ENCODE results near the gene PRRT1. TPM values are rescaled to one million over a fixed set of nuclear protein-coding genes. Genes with fewer than 3 reads are reported as not detected.

The PRRT1 gene
- total RNA-seq, 1 experiment from 2014 or later: 12.6 TPM

- H3K4me2 ChIP-seq: peak overlapping the region; percentile 98
- ChIA-PET POLR2A (ENCODE audit: unreplicated experiment) (interaction anchor here (0.6 to 0.7 kb wide), 3 partner anchors 8 to 195 kb away, joined by 4 to 6 read pairs (median 4); partner anchors contain the start of gene ATF6B), CTCF (no interaction called here)
- no peaks in the 10 kb centered on the region for H3K9me3 ChIP-seq (ENCODE audit: insufficient read depth, low read depth)
- H4K20me1 ChIP-seq (ENCODE audit: insufficient read depth): 0 out of 2 replicates have a peak, but pooled peaks cover 2% of the 10 kb centered on the region
- intact Hi-C loops (cut with micrococcal nuclease; ENCODE audit: unreplicated experiment): loop anchor here (1.0 to 2.0 kb wide), 4 partner anchors 22 to 41 kb away; partner anchors contain the start of genes AGPAT1 and FKBPL
- TF ChIP-seq EZH2 (IDR thresholded peaks at IDR 0.05; ENCODE audit: low read depth) (no peak), CTCF (conservative IDR thresholded peaks at IDR 0.05) (peak; percentile 70)
- DNase-seq: peak; percentile 72 to 74
- H3K9me2 ChIP-seq (ENCODE audit: insufficient read depth): no peaks in the 10 kb centered on the region
- H3K79me2 ChIP-seq (ENCODE audit: low read depth): peaks cover 35% of the 10 kb centered on the region
- H2AFZ ChIP-seq: peak overlapping the region; percentile 82; the same call in 1 of the 2 replicates
- no peaks in the 10 kb centered on the region for H3K27me3 ChIP-seq (ENCODE audit: insufficient read depth, low read depth)
- H3K27ac ChIP-seq: peak overlapping the region; percentile 96
- BruUV-seq (replicated peaks): no TSS peak
- H3F3A ChIP-seq (ENCODE audit: insufficient read depth, low read depth): peaks cover 16% of the 10 kb centered on the region; the same call in 1 of the 2 replicates
- H3K4me1 ChIP-seq (replicated peaks; ENCODE audit: insufficient read depth): peaks cover 18% of the 10 kb centered on the region
- peak overlapping the region; percentile 77 for H3K4me3 ChIP-seq
- peaks cover 23% of the 10 kb centered on the region for H3K36me3 ChIP-seq (ENCODE audit: low read depth)
Measured at GRCh38 chr6:32154514-32155161, 2.9 kb upstream of the PRRT1 start.

DNA sequence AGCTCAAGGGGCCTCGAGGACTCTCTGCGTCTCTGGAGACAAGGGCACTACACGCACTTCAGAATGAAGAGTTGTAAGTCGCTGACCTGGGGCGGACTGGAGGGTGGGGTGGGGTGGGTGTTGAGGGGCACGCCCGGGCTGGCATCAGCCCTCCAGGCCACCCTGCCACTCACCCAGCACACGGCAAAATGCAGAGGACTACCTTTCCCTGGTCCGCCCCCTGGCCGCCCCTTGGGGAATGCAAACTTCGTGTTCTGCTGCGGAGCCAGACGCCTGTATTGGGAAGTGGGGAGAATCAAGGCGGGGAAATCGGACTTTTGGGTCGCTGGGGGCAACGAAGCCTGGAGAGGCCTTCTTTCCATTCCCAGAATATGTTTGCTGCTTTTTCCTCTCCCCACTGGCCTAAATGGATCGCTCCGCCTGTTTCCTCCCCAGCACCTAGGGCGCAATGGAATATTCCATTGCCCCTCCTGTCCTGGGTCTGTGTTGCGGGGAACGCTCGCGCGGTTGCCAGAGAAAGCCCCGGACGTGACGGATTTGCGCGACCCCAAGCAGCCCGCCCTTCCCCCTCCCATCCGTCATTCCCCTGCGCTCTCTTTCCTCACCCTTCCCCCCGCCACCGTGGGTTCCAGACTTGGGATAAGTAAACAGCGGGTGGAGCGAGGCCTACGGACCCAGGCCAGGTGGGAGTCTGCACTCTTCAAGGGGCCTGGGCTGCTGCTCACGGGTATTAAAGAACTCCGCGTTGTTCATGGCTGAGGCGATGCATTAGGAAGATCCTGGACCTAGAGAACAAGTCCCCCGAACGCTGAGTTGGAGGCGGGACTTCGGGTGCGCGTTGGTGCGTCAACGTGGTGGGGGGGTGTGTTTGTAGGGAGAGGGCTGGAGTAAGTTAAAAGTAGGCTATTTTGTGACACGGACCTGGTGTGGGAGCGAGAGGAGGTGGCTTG, 2.1 kb upstream of the PRRT1 start, which contains the start of gene PPT2:
Gene PPT2, plus strand, starts transcription at position 578 of the 950 bp plus-strand sequence. CDS start 454 bp downstream, outside the sequence.
- intact Hi-C loops (cut with micrococcal nuclease; ENCODE audit: unreplicated experiment): loop anchor here (1.0 to 2.0 kb wide), 4 partner anchors 23 to 41 kb away; partner anchors contain the start of genes AGPAT1 and FKBPL
- Histone ChIP-seq H3K4me1 (replicated peaks; ENCODE audit: insufficient read depth) (peaks cover 18% of the 10 kb centered on the region), H4K20me1 (ENCODE audit: insufficient read depth) (0 out of 2 replicates have a peak, but pooled peaks cover 2% of the 10 kb centered on the region), H3K27ac (peak within 1 kb of the TSS; percentile 96), H3K36me3 (ENCODE audit: low read depth) (peaks cover 23% of the 10 kb centered on the region), H3K79me2 (ENCODE audit: low read depth) (peaks cover 35% of the 10 kb centered on the region), H3K4me2 (peak within 1 kb of the TSS; percentile 98), H3F3A (ENCODE audit: insufficient read depth, low read depth) (peaks cover 16% of the 10 kb centered on the region; the same call in 1 of the 2 replicates), H3K4me3 (peak within 1 kb of the TSS; percentile 77), H3K27me3 (ENCODE audit: insufficient read depth, low read depth) (no peaks in the 10 kb centered on the region), H3K9me3 (ENCODE audit: insufficient read depth, low read depth) (no peaks in the 10 kb centered on the region), H2AFZ (peak within 1 kb of the TSS; percentile 82), H3K9me2 (ENCODE audit: insufficient read depth) (no peaks in the 10 kb centered on the region)
- POLR2A ChIA-PET (ENCODE audit: unreplicated experiment): interaction anchor here (0.5 to 1.3 kb wide), 5 partner anchors 8 to 26 kb away, joined by 3 to 17 read pairs (median 6); partner anchors contain the start of genes ATF6B and FKBPL
- TF ChIP-seq CTCF (conservative IDR thresholded peaks at IDR 0.05) (peak; percentile 45; the same call in 1 of the 2 replicates), EZH2 (IDR thresholded peaks at IDR 0.05; ENCODE audit: low read depth) (no peak)
- BruUV-seq (replicated peaks): TSS peak; percentile 63
- DNase-seq: peak; percentile 70 to 77
- CTCF ChIA-PET: interaction anchor here (0.7 to 0.9 kb wide), 2 partner anchors 35 kb away, joined by 9 to 10 read pairs; no protein-coding TSS in a partner anchor

Measured in PC-9 (cell line).